GM15510 (cell line): ENCODE results near the gene CNKSR2.

ENCODE experiments used
- POLR2A ChIP-seq: IDR thresholded peaks from 3 replicates; pipeline ENCODE4 v1.6.1; 2011; ENCODE audit warnings: borderline replicate concordance; ENCODE audit not compliant: insufficient read length; ENCODE audit errors: extremely low read depth

CNKSR2 gene

DNA sequence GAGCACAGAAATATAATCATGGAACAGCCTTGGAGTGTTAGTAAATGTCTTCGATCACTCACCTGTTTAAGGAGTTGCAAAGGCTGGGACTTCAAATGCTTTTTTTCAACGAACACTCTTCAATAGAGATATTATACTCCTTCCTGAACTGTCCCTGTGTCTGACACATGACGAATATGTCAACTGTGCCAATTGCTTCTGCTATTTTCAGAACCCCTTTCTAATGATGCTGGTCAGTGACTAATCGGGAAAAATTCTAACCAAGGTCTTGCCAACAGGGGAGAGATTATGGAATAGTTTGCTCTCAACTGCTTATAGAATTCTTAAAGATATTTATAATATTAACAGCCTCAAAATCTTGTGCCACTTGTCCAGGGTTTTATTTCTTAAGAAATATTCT is 292.5 kb downstream of the CNKSR2 start:
- no peak for TF ChIP-seq POLR2A

DNA sequence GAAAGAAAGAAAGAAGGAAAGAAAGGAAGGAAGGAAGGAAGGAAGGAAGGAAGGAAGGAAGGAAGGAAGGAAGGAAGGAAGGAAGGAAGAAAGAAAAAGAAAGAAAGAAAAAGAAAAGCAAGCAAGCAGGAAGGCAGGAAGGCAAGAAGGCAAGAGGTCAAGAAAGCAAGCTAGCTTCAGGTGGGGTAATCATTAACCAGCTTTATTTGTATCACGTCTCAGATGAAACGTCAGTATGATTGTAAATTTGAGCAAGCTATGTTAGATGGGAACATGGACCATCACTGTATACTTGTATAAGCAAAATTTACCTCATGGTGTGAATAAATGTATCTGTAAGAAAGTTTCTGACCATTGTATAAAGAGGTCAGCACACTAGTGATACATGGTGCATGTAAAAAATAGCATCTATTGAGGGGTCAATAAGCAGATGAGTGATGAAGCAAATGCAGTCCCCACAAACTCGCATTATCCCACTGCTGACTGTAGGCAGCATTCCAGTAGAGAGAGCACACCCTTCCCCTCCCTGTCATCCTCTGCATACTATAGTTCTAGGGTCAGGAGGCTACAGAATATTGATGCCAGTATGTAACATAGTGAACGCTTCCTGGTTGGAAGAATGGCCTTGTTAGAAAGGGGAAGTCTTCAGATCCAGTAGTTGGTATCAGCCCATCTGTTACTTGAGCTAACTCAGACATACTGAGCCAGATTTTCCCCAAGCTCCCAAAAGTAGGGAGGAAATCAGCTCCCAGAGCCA is 300.4 kb downstream of the CNKSR2 start:
- no peak for TF ChIP-seq POLR2A

DNA sequence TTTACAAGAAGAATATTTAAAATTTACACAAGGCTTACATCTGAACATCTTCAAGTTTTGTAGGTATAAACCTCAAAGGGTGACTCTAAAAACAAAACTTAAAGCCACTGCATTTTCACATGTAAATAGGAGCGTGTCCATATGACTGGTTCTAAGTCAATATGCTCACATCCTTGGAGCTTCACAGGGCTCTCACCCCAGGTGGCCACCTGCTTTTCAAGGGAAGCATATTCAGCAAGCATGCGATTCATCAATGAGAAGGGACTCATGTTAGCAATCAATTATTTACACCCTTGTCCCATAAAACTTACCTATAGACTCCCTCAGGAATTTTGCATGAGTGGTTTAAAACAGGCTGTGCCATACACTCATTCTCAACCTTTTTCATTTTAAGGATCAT is 301.7 kb downstream of the CNKSR2 start:
- no peak for TF ChIP-seq POLR2A

DNA sequence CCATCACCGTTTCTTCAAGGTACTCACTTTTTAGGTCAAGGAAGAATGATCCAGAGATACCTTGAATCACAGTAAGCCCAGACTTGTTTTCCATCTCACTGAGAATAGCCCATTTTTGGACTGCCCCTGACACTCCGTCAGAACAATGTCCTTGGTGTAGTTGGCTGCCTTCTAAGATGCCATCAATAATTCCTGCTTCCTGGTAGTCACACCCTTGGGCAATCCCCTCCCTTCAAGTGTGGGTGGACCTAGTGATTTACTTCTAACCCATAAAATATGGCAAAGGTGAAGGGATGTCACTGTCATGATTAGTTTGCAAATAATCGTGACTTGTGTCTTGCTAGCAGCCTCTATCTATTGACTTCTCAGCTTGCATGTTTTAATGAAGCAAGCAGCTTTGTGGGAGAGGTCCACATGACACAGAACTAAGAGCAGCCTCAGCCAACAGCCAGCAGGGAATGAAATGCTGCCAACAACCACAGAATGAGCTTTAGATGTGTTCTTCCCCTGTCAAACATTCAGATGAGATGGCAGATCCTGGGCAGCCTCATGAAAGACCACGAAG is 303.9 kb downstream of the CNKSR2 start:
- TF ChIP-seq POLR2A: no peak

DNA sequence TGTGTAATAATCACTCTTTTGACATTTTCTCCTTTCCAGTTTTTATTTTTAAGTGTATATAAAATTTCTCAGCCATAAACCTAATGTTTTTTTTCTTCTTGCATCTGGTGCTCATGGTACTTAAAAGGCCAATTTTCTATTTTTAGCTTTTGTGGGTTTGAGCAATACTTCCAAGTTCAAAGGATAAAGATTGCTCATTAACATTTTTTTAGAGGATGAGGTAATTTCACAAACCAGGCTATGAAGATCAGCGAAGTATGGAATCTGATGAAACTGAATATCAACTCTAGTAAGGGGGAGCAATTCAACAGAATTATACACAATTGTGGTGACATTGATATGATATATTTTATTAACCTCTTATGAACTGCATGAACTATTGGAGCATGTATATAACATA is 309.7 kb downstream of the CNKSR2 start:
- TF ChIP-seq POLR2A: no peak

DNA sequence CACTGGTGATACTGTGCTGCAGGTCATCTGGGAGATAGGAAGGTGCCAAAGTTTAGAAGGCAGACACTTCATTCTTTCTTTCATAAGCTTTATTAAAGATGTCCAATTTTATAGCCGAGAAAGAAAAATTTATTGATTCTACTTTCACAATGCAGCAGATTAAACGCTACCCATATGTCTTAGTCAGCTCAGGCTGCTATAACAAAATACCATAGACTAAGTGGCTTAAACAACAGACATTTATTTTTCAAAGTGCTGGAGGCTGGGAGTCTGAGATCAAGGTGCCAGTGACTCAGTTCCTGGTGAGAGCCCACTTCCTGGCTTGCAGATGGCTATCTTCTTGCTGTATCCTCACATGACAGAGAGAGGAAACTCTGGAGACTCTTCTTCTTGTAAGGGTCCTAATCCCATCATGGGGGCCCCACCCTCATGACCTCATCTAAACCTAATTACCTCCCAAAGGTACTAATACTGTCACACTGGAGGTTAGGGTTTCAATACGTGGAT is 317.3 kb downstream of the CNKSR2 start:
- no peak for TF ChIP-seq POLR2A

DNA sequence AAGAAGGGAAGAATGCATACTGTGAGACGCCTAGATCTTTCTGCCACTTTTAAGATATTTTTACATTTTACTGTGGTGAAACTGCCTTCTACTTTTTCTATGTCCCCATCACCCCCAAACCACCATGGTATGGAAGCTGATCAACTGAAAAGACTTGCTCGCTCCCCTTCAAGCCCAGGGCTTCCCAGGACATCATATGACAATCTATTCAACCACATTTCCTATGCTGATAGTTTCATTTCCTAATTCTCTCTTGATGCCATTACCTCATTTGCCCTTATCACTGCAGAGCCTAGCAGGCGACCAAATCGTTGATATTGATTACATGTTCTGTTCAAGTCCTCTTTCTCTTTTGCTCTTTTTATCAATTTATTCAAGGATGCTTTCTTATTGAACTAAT is 324.1 kb downstream of the CNKSR2 start:
- TF ChIP-seq POLR2A: no peak

DNA sequence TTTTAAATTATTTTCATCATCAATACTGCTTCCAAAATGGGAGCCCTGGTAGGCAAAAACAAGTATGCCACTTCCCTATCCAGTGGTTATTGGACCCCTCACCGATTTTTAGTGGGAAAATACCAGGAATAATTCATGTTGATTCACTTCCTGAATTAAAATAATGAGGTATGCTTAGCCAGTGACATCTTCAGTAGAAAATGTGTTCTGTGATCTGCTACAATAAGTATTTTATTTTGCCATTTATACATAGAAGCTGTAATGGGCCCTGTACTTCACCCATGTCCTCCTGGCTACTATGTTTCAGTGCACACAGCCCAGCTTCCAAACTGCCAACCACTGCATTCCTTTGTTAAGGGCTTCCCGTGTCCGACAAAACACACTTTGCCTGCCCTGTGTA is 324.9 kb downstream of the CNKSR2 start:
- TF ChIP-seq POLR2A: no peak

DNA sequence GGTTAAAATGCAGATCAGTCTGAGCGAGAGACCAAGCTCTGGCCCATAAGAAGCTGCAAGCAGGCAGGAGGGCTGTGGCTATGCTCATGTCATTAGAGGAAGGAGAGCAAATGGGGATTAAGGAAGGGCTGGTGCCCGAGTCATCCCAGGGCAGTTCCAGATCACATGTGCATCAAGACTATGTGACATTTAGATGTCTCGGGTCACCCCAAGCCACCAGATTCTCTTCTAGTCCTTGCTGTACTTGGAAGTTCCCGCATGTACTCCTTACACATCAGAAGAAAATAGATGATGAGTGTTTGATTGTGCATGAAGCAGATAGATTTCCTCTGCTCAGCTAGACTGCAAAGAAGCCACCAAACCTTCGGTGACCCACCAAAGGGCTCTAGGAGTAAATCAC is 326.1 kb downstream of the CNKSR2 start:
- TF ChIP-seq POLR2A: no peak

DNA sequence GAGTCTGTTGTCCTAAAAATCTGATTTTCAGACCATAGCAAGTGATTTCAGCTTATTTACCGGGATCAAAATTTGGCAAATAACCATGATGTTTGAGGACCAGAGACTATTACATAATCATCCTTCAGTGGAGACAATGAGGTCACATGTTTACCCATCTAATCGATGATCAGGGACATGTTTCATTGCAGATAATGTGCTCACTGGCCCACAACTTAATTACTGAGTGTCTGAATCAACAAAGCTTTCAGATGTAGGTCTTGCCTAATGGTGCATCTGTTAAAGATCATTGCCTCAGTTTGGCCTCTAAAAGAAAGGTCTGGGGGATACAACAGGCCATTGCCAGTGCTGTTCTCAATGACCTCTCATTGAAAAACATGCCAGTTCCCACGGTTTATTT is 326.7 kb downstream of the CNKSR2 start:
- TF ChIP-seq POLR2A: no peak

DNA sequence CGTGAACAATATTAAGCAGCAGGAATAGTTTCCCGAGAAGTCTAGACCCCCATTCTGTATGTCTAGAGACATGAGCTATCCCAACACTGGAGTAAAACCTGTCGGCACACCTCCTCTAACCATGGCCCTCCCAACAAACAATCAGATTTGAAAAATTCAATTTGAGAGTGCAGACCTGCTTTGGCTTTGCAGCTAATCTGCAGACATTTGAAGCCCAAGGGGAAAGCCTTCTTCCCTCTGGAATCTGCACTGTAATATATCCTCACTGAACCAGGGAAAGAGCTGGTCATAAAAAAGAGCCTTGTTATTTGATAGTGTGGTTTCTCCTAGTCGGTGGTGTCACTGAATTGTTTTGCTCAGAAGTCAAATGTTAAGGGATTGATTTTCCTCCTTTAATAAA is 328.5 kb downstream of the CNKSR2 start:
- no peak for TF ChIP-seq POLR2A
